Uterus (tissue), 4 donors: ENCODE measurements around the gene PRR4. TPM values are rescaled to one million over a fixed set of nuclear protein-coding genes. Genes with fewer than 3 reads are reported as not detected.

Experiments used
- DNase-seq, 2 donors: peaks; one replicate each; pipeline ENCODE4 v3.0.0-alpha.2; 2019 to 2020
- H3K27ac ChIP-seq, 2 donors: fragments of 200-600 bp; sonication (generic); 1 replicate in 1 of 2; 2 replicates in 1 of 2; pipeline ENCODE4 v1.5.1; 2016 to 2018
- H3K27me3 ChIP-seq, 2 donors: fragments of 200-600 bp; sonication (generic); one replicate each; pipeline ENCODE4 v1.5.1; 2018 to 2019; ENCODE audit warnings: control low read depth in 1 of 2
- H3K36me3 ChIP-seq, 2 donors: fragments of 200-600 bp; sonication (generic); one replicate each; pipeline ENCODE4 v1.5.1; 2019; ENCODE audit warnings: control low read depth in 1 of 2
- H3K4me1 ChIP-seq, 2 donors: fragments of 200-600 bp; sonication (generic); one replicate each; pipeline ENCODE4 v1.5.1; 2018 to 2019; ENCODE audit warnings: control low read depth in 1 of 2
- H3K4me3 ChIP-seq, 2 donors: fragments of 200-600 bp; sonication (generic); 1 replicate in 1 of 2; 2 replicates in 1 of 2; pipeline ENCODE4 v1.5.1; 2018 to 2019; ENCODE audit warnings: mild to moderate bottlenecking in 1 of 2
- H3K9me3 ChIP-seq, 2 donors: fragments of 200-600 bp; sonication (generic); one replicate each; pipeline ENCODE4 v1.5.1; 2019; ENCODE audit warnings: control low read depth in 1 of 2
- CTCF ChIP-seq, 4 experiments: fragments of 200-600 bp in 2 of 4; fragments of 450-650 bp in 2 of 4; sonication (generic) in 2 of 4; IDR thresholded peaks; one replicate each; pipeline ENCODE4 v1.5.1; 2016 to 2019; ENCODE audit warnings: antibody characterized with exemption in 4 of 4, mild to moderate bottlenecking in 2 of 4, moderate library complexity in 1 of 4
- POLR2A ChIP-seq, 2 donors: fragments of 450-650 bp; IDR thresholded peaks; one replicate each; pipeline ENCODE4 v1.6.1; 2016; ENCODE audit warnings: antibody characterized with exemption in 2 of 2, mild to moderate bottlenecking in 1 of 2, moderate library complexity in 1 of 2
- intact Hi-C: fragments of 100-400 bp; cut with DNase I; formaldehyde crosslinking; loops from one replicate; pipeline ENCODE4 v1.15.1; 2023; ENCODE audit warnings: low total_unique reads
- total RNA-seq, 4 donors: library from RNA; depleted of rRNA in 3 of 4; stranded (reverse); fragments of >200 nt in 3 of 4; gene quantifications; one replicate each; pipeline versions ENCODE4 v1.1.0 to v1.2.4, GENCODE V29; 2014 to 2023
- donor health status: DM: yes; HTN: yes; CAD: no.

The PRR4 gene
- total RNA-seq, 4 donors from 2014 or later = 3.0 to 11.0 (median 7.9) TPM; not detected in 1

GRCh38 chr12:10829994-10830393 lies 19.3 kb downstream of the PRR4 start:
- H3K4me1 ChIP-seq = no peaks in the 10 kb centered on the region
- intact Hi-C loops = no loop called here
- H3K4me3 ChIP-seq = no peak overlapping the region
- no peaks in the 10 kb centered on the region for H3K9me3 ChIP-seq
- no peak for DNase-seq
- TF ChIP-seq POLR2A (IDR thresholded peaks at IDR 0.05) (no peak), CTCF (IDR thresholded peaks at IDR 0.05) (no peak)
- H3K36me3 ChIP-seq = no peaks in the 10 kb centered on the region
- H3K27ac ChIP-seq = no peak overlapping the region
- H3K27me3 ChIP-seq = no peaks in the 10 kb centered on the region

- Histone ChIP-seq H3K4me3 (no peak within 1 kb of the TSS), H3K36me3 (no peaks in the 10 kb centered on the region), H3K4me1 (no peaks in the 10 kb centered on the region), H3K27me3 (no peaks in the 10 kb centered on the region), H3K27ac (no peak within 1 kb of the TSS), H3K9me3 (no peaks in the 10 kb centered on the region)
- TF ChIP-seq CTCF (IDR thresholded peaks at IDR 0.05) = no peak
- TF ChIP-seq POLR2A (IDR thresholded peaks at IDR 0.05) = no peak
- DNase-seq = no peak
- intact Hi-C loops = no loop called here
Observed at GRCh38 chr12:10826258-10826657, 23.0 kb downstream of the PRR4 start, which contains the start of gene TAS2R10. Gene TAS2R10 (minus strand): TSS chr12:10826358. CDS start chr12:10826269, 89 bp downstream.

GRCh38 chr12:10824957-10825356 lies 24.3 kb downstream of the PRR4 start:
- H3K27ac ChIP-seq = no peak overlapping the region
- H3K4me1 ChIP-seq = no peaks in the 10 kb centered on the region
- intact Hi-C loops = no loop called here
- DNase-seq = no peak
- H3K4me3 ChIP-seq = no peak overlapping the region
- H3K27me3 ChIP-seq = no peaks in the 10 kb centered on the region
- H3K9me3 ChIP-seq = no peaks in the 10 kb centered on the region
- no peak for TF ChIP-seq CTCF (IDR thresholded peaks at IDR 0.05)
- no peak for TF ChIP-seq POLR2A (IDR thresholded peaks at IDR 0.05)
- no peaks in the 10 kb centered on the region for H3K36me3 ChIP-seq

- H3K36me3 ChIP-seq = no peaks in the 10 kb centered on the region
- H3K9me3 ChIP-seq = no peaks in the 10 kb centered on the region
- TF ChIP-seq POLR2A (IDR thresholded peaks at IDR 0.05) (no peak), CTCF (IDR thresholded peaks at IDR 0.05) (no peak)
- intact Hi-C loops = no loop called here
- no peaks in the 10 kb centered on the region for H3K27me3 ChIP-seq
- H3K4me3 ChIP-seq = no peak overlapping the region
- H3K4me1 ChIP-seq = no peaks in the 10 kb centered on the region
- DNase-seq = no peak
- H3K27ac ChIP-seq = no peak overlapping the region
Observed at GRCh38 chr12:10811883-10812536, 37.3 kb downstream of the PRR4 start.

GRCh38 chr12:10810068-10810467 lies 39.2 kb downstream of the PRR4 start, which contains the start of gene TAS2R9:
Gene TAS2R9 (minus strand): TSS chr12:10810168. CDS start chr12:10810075, 93 bp downstream.
- H3K27me3 ChIP-seq = no peaks in the 10 kb centered on the region
- intact Hi-C loops = no loop called here
- no peak within 1 kb of the TSS for H3K4me3 ChIP-seq
- H3K9me3 ChIP-seq = no peaks in the 10 kb centered on the region
- no peak for TF ChIP-seq CTCF (IDR thresholded peaks at IDR 0.05)
- TF ChIP-seq POLR2A (IDR thresholded peaks at IDR 0.05) = no peak
- H3K4me1 ChIP-seq = no peaks in the 10 kb centered on the region
- DNase-seq = no peak
- no peak within 1 kb of the TSS for H3K27ac ChIP-seq
- H3K36me3 ChIP-seq = no peaks in the 10 kb centered on the region
